ENCODE results near the gene RACGAP1.

Gene RACGAP1

DNA sequence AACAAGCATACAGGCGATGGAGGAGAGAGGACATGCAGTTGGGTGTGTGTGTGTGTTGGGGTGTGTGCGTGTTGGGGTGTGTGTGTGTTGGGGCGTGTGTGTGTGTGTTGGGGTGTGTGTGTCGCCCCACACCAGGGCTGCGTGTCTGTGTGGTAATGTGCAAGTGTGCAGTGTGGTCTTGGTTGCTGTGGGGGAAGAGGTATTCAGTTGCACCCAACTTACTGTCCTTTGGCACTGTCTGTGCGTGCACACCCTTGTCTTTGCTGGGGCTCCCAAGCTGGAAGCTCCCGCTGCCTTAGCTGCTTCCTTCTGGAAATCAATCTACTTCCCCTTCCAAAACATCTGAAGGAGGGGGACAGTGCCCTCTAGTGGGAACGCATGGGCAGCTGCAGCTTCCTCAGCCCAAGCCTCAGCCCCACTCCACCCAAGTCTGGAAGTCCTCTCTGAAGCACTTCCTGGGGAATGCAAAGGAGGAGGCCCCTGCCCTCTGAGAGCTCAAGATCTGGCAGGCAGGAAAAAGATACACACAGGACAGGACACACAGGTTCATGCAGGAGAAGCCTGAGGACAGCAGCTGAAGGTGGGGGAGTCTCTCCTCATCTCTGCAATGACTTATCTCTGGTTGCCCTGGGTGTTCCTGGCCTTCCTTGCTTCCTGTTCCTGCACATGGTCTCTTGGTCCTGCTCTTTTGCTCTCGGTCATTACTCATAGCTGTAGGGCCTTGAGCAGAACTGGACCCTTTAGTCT, 45.2 kb upstream of the RACGAP1 start:
- Histone ChIP-seq H3K4me3 (IDR thresholded peaks at IDR 0.05; ENCODE audit: insufficient read depth, low read depth, low read length) (no peak overlapping the region), H2AFZ (ENCODE audit: low read depth) (peak overlapping the region; percentile 58), H4K20me1 (ENCODE audit: insufficient read depth) (no peaks in the 10 kb centered on the region), H3K36me3 (ENCODE audit: insufficient read depth) (no peaks in the 10 kb centered on the region), H3K9ac (no peak overlapping the region), H3K27me3 (ENCODE audit: insufficient read depth, low read depth) (no peaks in the 10 kb centered on the region), H3K27ac (no peak overlapping the region), H3K4me2 (no peak overlapping the region), H3K4me1 (ENCODE audit: low read depth, poor library complexity, severe bottlenecking) (peaks cover 21% of the 10 kb centered on the region), H3K79me2 (ENCODE audit: insufficient read depth, low read depth) (no peaks in the 10 kb centered on the region)
- TF ChIP-seq, protein P1, sequence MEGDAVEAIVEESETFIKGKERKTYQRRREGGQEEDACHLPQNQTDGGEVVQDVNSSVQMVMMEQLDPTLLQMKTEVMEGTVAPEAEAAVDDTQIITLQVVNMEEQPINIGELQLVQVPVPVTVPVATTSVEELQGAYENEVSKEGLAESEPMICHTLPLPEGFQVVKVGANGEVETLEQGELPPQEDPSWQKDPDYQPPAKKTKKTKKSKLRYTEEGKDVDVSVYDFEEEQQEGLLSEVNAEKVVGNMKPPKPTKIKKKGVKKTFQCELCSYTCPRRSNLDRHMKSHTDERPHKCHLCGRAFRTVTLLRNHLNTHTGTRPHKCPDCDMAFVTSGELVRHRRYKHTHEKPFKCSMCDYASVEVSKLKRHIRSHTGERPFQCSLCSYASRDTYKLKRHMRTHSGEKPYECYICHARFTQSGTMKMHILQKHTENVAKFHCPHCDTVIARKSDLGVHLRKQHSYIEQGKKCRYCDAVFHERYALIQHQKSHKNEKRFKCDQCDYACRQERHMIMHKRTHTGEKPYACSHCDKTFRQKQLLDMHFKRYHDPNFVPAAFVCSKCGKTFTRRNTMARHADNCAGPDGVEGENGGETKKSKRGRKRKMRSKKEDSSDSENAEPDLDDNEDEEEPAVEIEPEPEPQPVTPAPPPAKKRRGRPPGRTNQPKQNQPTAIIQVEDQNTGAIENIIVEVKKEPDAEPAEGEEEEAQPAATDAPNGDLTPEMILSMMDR (conservative IDR thresholded peaks at IDR 0.05; ENCODE audit: low read depth, low read length), result peak; percentile 93

DNA sequence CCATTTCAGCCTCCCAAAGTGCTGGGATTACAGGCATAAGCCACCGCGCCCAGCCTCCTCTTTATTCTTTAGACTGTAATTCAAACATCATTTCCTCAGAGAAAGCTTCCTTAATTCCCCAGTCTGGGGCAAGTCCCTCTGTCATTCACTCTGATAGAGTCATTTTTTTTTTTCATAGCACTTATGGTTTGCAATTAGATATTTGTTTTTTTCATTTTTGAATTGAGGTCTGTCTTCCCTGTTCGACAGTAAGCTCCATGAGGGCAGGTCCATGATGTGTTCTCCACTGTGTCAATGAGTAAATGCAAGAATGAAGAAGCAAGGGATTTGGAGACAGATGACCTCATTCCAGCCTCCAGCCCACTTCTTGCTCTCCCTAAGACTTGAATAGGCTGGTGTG, 44.2 kb upstream of the RACGAP1 start:
- Histone ChIP-seq H3K4me3 (IDR thresholded peaks at IDR 0.05; ENCODE audit: insufficient read depth, low read depth, low read length) (no peak overlapping the region), H3K27me3 (ENCODE audit: insufficient read depth, low read depth) (no peaks in the 10 kb centered on the region), H3K27ac (no peak overlapping the region), H3K9ac (no peak overlapping the region), H3K79me2 (ENCODE audit: insufficient read depth, low read depth) (no peaks in the 10 kb centered on the region), H2AFZ (ENCODE audit: low read depth) (no peak overlapping the region), H3K4me1 (ENCODE audit: low read depth, poor library complexity, severe bottlenecking) (peaks cover 18% of the 10 kb centered on the region), H3K4me2 (no peak overlapping the region), H3K36me3 (ENCODE audit: insufficient read depth) (no peaks in the 10 kb centered on the region), H4K20me1 (ENCODE audit: insufficient read depth) (no peaks in the 10 kb centered on the region)
- TF ChIP-seq, protein P1 (conservative IDR thresholded peaks at IDR 0.05; ENCODE audit: low read depth, low read length), result no peak

DNA sequence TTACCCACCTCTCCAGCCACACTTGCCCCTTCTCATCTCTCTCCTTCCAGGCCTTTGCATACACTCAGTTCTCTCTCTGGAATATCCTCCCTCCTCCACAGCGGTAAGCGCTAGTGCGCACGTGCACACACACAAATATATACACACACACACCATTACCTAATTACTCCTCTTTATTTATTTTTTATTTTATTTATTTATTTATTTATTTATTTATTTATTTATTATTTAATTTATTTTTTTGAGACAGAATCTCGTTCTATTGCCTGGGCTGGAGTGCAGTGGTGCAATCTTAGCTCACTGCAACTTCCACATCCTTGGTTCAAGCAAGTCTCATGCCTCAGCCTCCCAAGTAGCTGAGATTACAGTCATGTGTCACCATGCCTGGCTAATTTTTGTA, 43.8 kb upstream of the RACGAP1 start:
- Histone ChIP-seq H3K27me3 (ENCODE audit: insufficient read depth, low read depth) (no peaks in the 10 kb centered on the region), H3K4me3 (IDR thresholded peaks at IDR 0.05; ENCODE audit: insufficient read depth, low read depth, low read length) (no peak overlapping the region), H3K27ac (no peak overlapping the region), H4K20me1 (ENCODE audit: insufficient read depth) (no peaks in the 10 kb centered on the region), H3K79me2 (ENCODE audit: insufficient read depth, low read depth) (no peaks in the 10 kb centered on the region), H3K36me3 (ENCODE audit: insufficient read depth) (no peaks in the 10 kb centered on the region), H3K9ac (no peak overlapping the region), H3K4me1 (ENCODE audit: low read depth, poor library complexity, severe bottlenecking) (peaks cover 18% of the 10 kb centered on the region), H3K4me2 (no peak overlapping the region), H2AFZ (ENCODE audit: low read depth) (no peak overlapping the region)
- TF ChIP-seq, protein P1 (conservative IDR thresholded peaks at IDR 0.05; ENCODE audit: low read depth, low read length), result no peak

DNA sequence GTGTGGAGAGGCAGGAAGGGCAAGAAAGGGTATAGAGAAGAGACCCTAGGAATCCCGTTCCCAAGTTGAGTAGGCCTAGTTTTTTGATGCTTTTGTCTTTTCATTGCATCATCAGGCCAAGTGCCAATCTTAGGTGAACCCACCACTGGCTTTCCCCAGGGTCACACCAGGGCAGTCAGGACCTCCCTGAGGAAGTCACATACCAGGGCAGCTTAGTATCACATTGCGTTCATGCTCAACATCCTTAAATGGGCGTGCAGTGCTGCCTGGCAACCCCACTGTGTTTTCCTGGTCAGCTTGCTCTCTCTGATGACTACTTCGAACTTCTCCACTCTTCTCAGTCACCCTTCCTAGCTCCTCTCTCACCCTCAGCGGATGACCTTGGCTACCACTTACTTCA, 41.1 kb upstream of the RACGAP1 start:
- no peak overlapping the region for H3K9ac ChIP-seq

More for the DNA sequence above, 41.1 kb upstream of the RACGAP1 start:
- TF ChIP-seq, protein P1 (conservative IDR thresholded peaks at IDR 0.05; ENCODE audit: low read depth, low read length), result no peak
- Histone ChIP-seq H3K4me2 (no peak overlapping the region), H3K27ac (no peak overlapping the region), H3K36me3 (ENCODE audit: insufficient read depth) (no peaks in the 10 kb centered on the region), H4K20me1 (ENCODE audit: insufficient read depth) (no peaks in the 10 kb centered on the region), H3K27me3 (ENCODE audit: insufficient read depth, low read depth) (no peaks in the 10 kb centered on the region), H3K4me1 (ENCODE audit: low read depth, poor library complexity, severe bottlenecking) (peaks cover 15% of the 10 kb centered on the region), H2AFZ (ENCODE audit: low read depth) (no peak overlapping the region), H3K79me2 (ENCODE audit: insufficient read depth, low read depth) (no peaks in the 10 kb centered on the region), H3K4me3 (IDR thresholded peaks at IDR 0.05; ENCODE audit: insufficient read depth, low read depth, low read length) (no peak overlapping the region)

Measured in KMS-11 (cell line).